ENCODE data around the gene ATP5F1C. TPM values are rescaled to one million over a fixed set of nuclear protein-coding genes. Genes with fewer than 3 reads are reported as not detected.

ATP5F1C gene
- total and polyA plus RNA-seq, 2 donors (not counting 1 experiment from before 2014, with no cell fraction given): 114 to 116 TPM

- Histone ChIP-seq H3K27me3 (replicated peaks in 1 of 4; ENCODE audit: control extremely low read depth in 1 of 4, control insufficient read depth in 3 of 4, insufficient read depth in 4 of 4, low read length in 3 of 4) (no peaks in the 10 kb centered on the region), H4K20me1 (ENCODE audit: control insufficient read depth, insufficient read depth, low read length, poor library complexity, severe bottlenecking) (peaks cover 25% of the 10 kb centered on the region), H3K4me2 (replicated peaks; ENCODE audit: low read depth, low read length, poor library complexity, severe bottlenecking) (no peak overlapping the region), H3K9ac (ENCODE audit: low read length) (no peak overlapping the region), H3K79me2 (ENCODE audit: control insufficient read depth, insufficient read depth, low read length) (peaks cover 84% of the 10 kb centered on the region), H2AFZ (ENCODE audit: insufficient read depth, low read depth, low read length, poor library complexity, severe bottlenecking) (no peak overlapping the region), H3K27ac (ENCODE audit: low read length in 2 of 2) (no peak overlapping the region), H3K4me1 (ENCODE audit: control insufficient read depth in 2 of 2, insufficient read depth in 2 of 2, low read length in 2 of 2) (no peaks in the 10 kb centered on the region), H3K36me3 (replicated peaks in 1 of 2; ENCODE audit: control extremely low read depth in 1 of 2, control insufficient read depth in 1 of 2, extremely low read depth in 1 of 2, insufficient read depth in 2 of 2, low read length in 1 of 2) (peaks cover 0 to 8% of the 10 kb centered on the region in 2 experiments), H3K4me3 (ENCODE audit: control extremely low read depth in 1 of 5, extremely low read depth in 1 of 5, insufficient read depth in 1 of 5, low read depth in 2 of 5, low read length in 4 of 5) (no peak overlapping the region), H3K9me3 (ENCODE audit: control extremely low read depth in 1 of 3, control insufficient read depth in 2 of 3, insufficient read depth in 1 of 3, low read length in 2 of 3) (no peaks in the 10 kb centered on the region)
- peaks cover 11% of the 10 kb centered on the region for H3K4me1 Mint-ChIP-seq
- intact Hi-C loops (cut with micrococcal nuclease): no loop called here
- ChIA-PET CTCF (no interaction called here), POLR2A (no interaction called here)
- H3K27ac Mint-ChIP-seq: no peak overlapping the region
- TF ChIP-seq EZH2 (IDR thresholded peaks at IDR 0.05; ENCODE audit: borderline replicate concordance, insufficient read depth, low read depth, low read length, poor library complexity, severe bottlenecking): no peak
- TF ChIP-seq CTCF (IDR thresholded peaks at IDR 0.05): no peak
- no peaks in the 10 kb centered on the region for H3K27me3 Mint-ChIP-seq
- ATAC-seq (ENCODE audit: low read depth): no peak
- H3K9me3 Mint-ChIP-seq (ENCODE audit: insufficient read depth): no peaks in the 10 kb centered on the region
- DNase-seq: no peak
- H3K4me3 Mint-ChIP-seq: no peak overlapping the region
- WGBS (ENCODE audit: insufficient coverage): no CpG with 5 or more reads among the region's 3 CpGs
These were observed 46.3 kb downstream of the ATP5F1C start for GRCh38 chr10:7834262-7834661.

GRCh38 chr10:7836571-7836970 lies 48.6 kb downstream of the ATP5F1C start:
- H3K9me3 Mint-ChIP-seq (ENCODE audit: insufficient read depth): no peaks in the 10 kb centered on the region
- CTCF ChIA-PET: no interaction called here
- POLR2A ChIA-PET: no interaction called here
- no peaks in the 10 kb centered on the region for H3K27me3 Mint-ChIP-seq
- Histone ChIP-seq H3K4me1 (ENCODE audit: control insufficient read depth in 2 of 2, insufficient read depth in 2 of 2, low read length in 2 of 2) (no peaks in the 10 kb centered on the region), H3K4me2 (replicated peaks; ENCODE audit: low read depth, low read length, poor library complexity, severe bottlenecking) (no peak overlapping the region), H3K4me3 (ENCODE audit: control extremely low read depth in 1 of 5, extremely low read depth in 1 of 5, insufficient read depth in 1 of 5, low read depth in 2 of 5, low read length in 4 of 5) (no peak overlapping the region), H2AFZ (ENCODE audit: insufficient read depth, low read depth, low read length, poor library complexity, severe bottlenecking) (no peak overlapping the region), H3K27ac (ENCODE audit: low read length in 2 of 2) (no peak overlapping the region), H3K27me3 (replicated peaks in 1 of 4; ENCODE audit: control extremely low read depth in 1 of 4, control insufficient read depth in 3 of 4, insufficient read depth in 4 of 4, low read length in 3 of 4) (no peaks in the 10 kb centered on the region), H3K9me3 (ENCODE audit: control extremely low read depth in 1 of 3, control insufficient read depth in 2 of 3, insufficient read depth in 1 of 3, low read length in 2 of 3) (no peaks in the 10 kb centered on the region), H3K9ac (ENCODE audit: low read length) (no peak overlapping the region), H3K79me2 (ENCODE audit: control insufficient read depth, insufficient read depth, low read length) (peaks cover 76% of the 10 kb centered on the region), H3K36me3 (replicated peaks in 1 of 2; ENCODE audit: control extremely low read depth in 1 of 2, control insufficient read depth in 1 of 2, extremely low read depth in 1 of 2, insufficient read depth in 2 of 2, low read length in 1 of 2) (peaks cover 0 to 16% of the 10 kb centered on the region in 2 experiments), H4K20me1 (ENCODE audit: control insufficient read depth, insufficient read depth, low read length, poor library complexity, severe bottlenecking) (peaks cover 31% of the 10 kb centered on the region)
- H3K27ac Mint-ChIP-seq: no peak overlapping the region
- DNase-seq (no peak), ATAC-seq (ENCODE audit: low read depth) (no peak)
- intact Hi-C loops (cut with micrococcal nuclease): no loop called here
- no peak overlapping the region for H3K4me3 Mint-ChIP-seq
- H3K4me1 Mint-ChIP-seq: peaks cover 2% of the 10 kb centered on the region
- 100% methylated on average over 1 of the region's 2 CpGs for WGBS (ENCODE audit: insufficient coverage)
- no peak for TF ChIP-seq CTCF (IDR thresholded peaks at IDR 0.05)
- TF ChIP-seq EZH2 (IDR thresholded peaks at IDR 0.05; ENCODE audit: borderline replicate concordance, insufficient read depth, low read depth, low read length, poor library complexity, severe bottlenecking): no peak
